Measurements from ENCODE around the gene CSKMT. TPM values are rescaled to one million over a fixed set of nuclear protein-coding genes. Genes with fewer than 3 reads are reported as not detected.
A peak's percentile ranks its signal among the peaks of the same experiment; 100 is the strongest.

Gene CSKMT
- total RNA-seq, 1 experiment from 2014 or later: 49.2 TPM

DNA sequence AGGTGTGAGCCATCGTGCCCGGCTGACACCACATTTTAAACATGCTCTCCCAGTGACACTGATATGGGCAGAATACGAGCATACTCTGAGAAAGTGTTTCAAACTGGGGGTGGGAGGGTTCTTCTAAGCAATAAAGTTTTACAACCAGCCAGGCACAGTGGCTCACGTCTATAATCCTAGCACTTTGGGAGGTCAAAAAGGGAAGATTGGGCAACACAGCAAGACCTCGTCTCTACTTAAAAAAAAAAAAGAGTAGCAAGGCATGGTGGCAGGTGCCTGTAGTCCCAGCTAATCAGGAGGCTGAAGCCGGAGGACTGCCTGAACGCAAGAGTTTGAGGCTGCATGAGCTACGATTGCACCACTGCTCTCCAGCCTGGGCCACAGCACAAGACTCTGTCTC lies 20.9 kb upstream of the CSKMT start:
- Histone ChIP-seq H2BK120ac (ENCODE audit: low read depth, low read length, poor library complexity, severe bottlenecking) (no peak overlapping the region), H4K8ac (replicated peaks; ENCODE audit: insufficient read length, low read depth, low read length) (no peak overlapping the region), H3K4me2 (ENCODE audit: insufficient read depth, insufficient read length, low read length) (no peak overlapping the region), H2BK5ac (ENCODE audit: insufficient read length, low read length) (no peak overlapping the region), H3T11ph (ENCODE audit: low read length) (no peak overlapping the region), H3K79me1 (ENCODE audit: insufficient read depth, low read depth, low read length, poor library complexity, severe bottlenecking) (no peaks in the 10 kb centered on the region), H2BK15ac (ENCODE audit: low read depth, low read length) (no peak overlapping the region), H3K27ac (ENCODE audit: insufficient read length, low read depth, low read length) (no peak overlapping the region), H3K79me2 (ENCODE audit: insufficient read depth, low read length) (peaks cover 10% of the 10 kb centered on the region; the same call in 1 of the 2 replicates), H3K14ac (ENCODE audit: insufficient read depth, low read length) (no peak overlapping the region), H4K91ac (ENCODE audit: insufficient read length, low read depth, low read length) (no peak overlapping the region), H3K9ac (ENCODE audit: extremely low read depth, insufficient read length, low read length) (no peak overlapping the region), H4K5ac (ENCODE audit: insufficient read length, low read depth, low read length) (no peak overlapping the region), H3K27me3 (ENCODE audit: insufficient read depth, low read length) (no peaks in the 10 kb centered on the region), H2BK12ac (ENCODE audit: insufficient read length, low read depth, low read length) (no peak overlapping the region), H3K4me1 (ENCODE audit: insufficient read depth, low read length) (peaks cover 3% of the 10 kb centered on the region; the same call in 1 of the 2 replicates), H4K20me1 (ENCODE audit: control insufficient read depth, insufficient read depth, insufficient read length) (no peaks in the 10 kb centered on the region), H2AK5ac (ENCODE audit: insufficient read length, low read length) (no peak overlapping the region), H3K23me2 (ENCODE audit: insufficient read length, low read depth, low read length, poor library complexity, severe bottlenecking) (peaks cover 5% of the 10 kb centered on the region), H2BK20ac (ENCODE audit: low read depth, low read length, poor library complexity, severe bottlenecking) (no peak overlapping the region), H3K18ac (ENCODE audit: insufficient read length, low read depth, low read length) (no peak overlapping the region), H3K9me3 (ENCODE audit: control insufficient read depth, low read depth, low read length) (no peaks in the 10 kb centered on the region), H2AFZ (ENCODE audit: low read length) (no peak overlapping the region), H3K23ac (ENCODE audit: insufficient read length, low read depth, low read length) (no peak overlapping the region), H3K56ac (ENCODE audit: insufficient read length, low read depth, low read length) (no peak overlapping the region), H3K4ac (ENCODE audit: low read depth, low read length) (no peak overlapping the region)
- no peak for TF ChIP-seq CTCF (conservative IDR thresholded peaks at IDR 0.05)
- no peak for DNase-seq
- Mint-ChIP-seq H3K4me3 (peak overlapping the region; percentile 36 to 58; a peak in 3 of 5 replicates), H3K9me3 (no peaks in the 10 kb centered on the region), H3K27ac (0 out of 7 replicates have a peak overlapping the region, but pooled peaks of 1 of the 3 experiments have one; percentile 12), H3K27me3 (ENCODE audit: low read depth) (no peaks in the 10 kb centered on the region), H3K36me3 (ENCODE audit: insufficient read depth in 1 of 3, low read depth in 3 of 3) (peaks cover 14 to 44% (median 32%) of the 10 kb centered on the region in 3 experiments), H3K4me1 (peaks cover 7 to 9% of the 10 kb centered on the region in 2 experiments)
- no CpG with 5 or more reads among the region's 8 CpGs for WGBS (ENCODE audit: extremely low coverage, insufficient read length, low lambda C conversion rate)
